Keratinocyte (primary cell): ENCODE results near the gene RBFOX1. TPM values are rescaled to one million over a fixed set of nuclear protein-coding genes. Genes with fewer than 3 reads are reported as not detected.

Experiments used
- DNase-seq: peaks from one replicate; pipeline ENCODE4 v3.0.0-alpha.2; 2011; ENCODE audit warnings: low read depth, missing footprints, low spot score
- FAIRE-seq: peaks from 2 replicates; lab custom pipeline; 2011; peaks lifted over from hg19 to GRCh38; lab: Jason Lieb, UNC
- H2AFZ ChIP-seq: 2 replicates; pipeline ENCODE4 v1.6.0; 2012; ENCODE audit warnings: low read length, control low read depth, inconsistent platforms; ENCODE audit not compliant: control insufficient read depth
- H3K27ac ChIP-seq: 2 replicates; pipeline ENCODE4 v1.5.1; 2011; ENCODE audit warnings: low read length; ENCODE audit not compliant: control insufficient read depth, insufficient read depth
- H3K27me3 ChIP-seq: 3 replicates; pipeline ENCODE4 v1.6.0; 2011; ENCODE audit warnings: low read length; ENCODE audit not compliant: control insufficient read depth, insufficient read depth; ENCODE audit errors: extremely low read depth
- H3K36me3 ChIP-seq, 2 experiments: 2 replicates in 1 of 2; 3 replicates in 1 of 2; pipeline ENCODE4 v1.5.1; 2011; ENCODE audit warnings: low read length in 2 of 2, mild to moderate bottlenecking in 1 of 2; ENCODE audit not compliant: control insufficient read depth in 2 of 2, insufficient read depth in 2 of 2; ENCODE audit errors: extremely low read depth in 1 of 2
- H3K4me1 ChIP-seq: 3 replicates; pipeline ENCODE4 v1.5.1; 2011; ENCODE audit warnings: low read length; ENCODE audit not compliant: control insufficient read depth, insufficient read depth; ENCODE audit errors: extremely low read depth
- H3K4me2 ChIP-seq: 3 replicates; pipeline ENCODE4 v1.6.0; 2011; ENCODE audit warnings: low read depth, low read length; ENCODE audit not compliant: control insufficient read depth, insufficient read depth; ENCODE audit errors: extremely low read depth
- H3K4me3 ChIP-seq, 3 experiments: fragments of 200-600 bp in 1 of 3; sonication (generic) in 1 of 3; 2 replicates in 2 of 3; 3 replicates in 1 of 3; pipeline ENCODE4 v1.5.1; 2011 to 2016; ENCODE audit warnings: low read length in 3 of 3, mild to moderate bottlenecking in 3 of 3, control low read depth in 2 of 3, inconsistent platforms in 1 of 3, low read depth in 1 of 3, mixed read lengths in 1 of 3, mixed run types in 1 of 3, moderate library complexity in 1 of 3; ENCODE audit not compliant: control insufficient read depth in 2 of 3, insufficient read depth in 2 of 3; ENCODE audit errors: extremely low read depth in 1 of 3
- H3K79me2 ChIP-seq: 2 replicates; pipeline ENCODE4 v1.6.0; 2012; ENCODE audit warnings: low read length; ENCODE audit not compliant: control insufficient read depth, insufficient read depth
- H3K9ac ChIP-seq: 3 replicates; pipeline ENCODE4 v1.6.0; 2011; ENCODE audit warnings: low read length; ENCODE audit not compliant: control insufficient read depth, insufficient read depth; ENCODE audit errors: extremely low read depth
- H3K9me1 ChIP-seq: 3 replicates; pipeline ENCODE4 v1.6.0; 2011; ENCODE audit warnings: low read length; ENCODE audit not compliant: control insufficient read depth, insufficient read depth; ENCODE audit errors: extremely low read depth
- H3K9me3 ChIP-seq: 2 replicates; pipeline ENCODE4 v1.5.1; 2012; ENCODE audit warnings: low read depth, low read length; ENCODE audit not compliant: control insufficient read depth
- H4K20me1 ChIP-seq: 3 replicates; pipeline ENCODE4 v1.6.0; 2011; ENCODE audit warnings: low read length; ENCODE audit not compliant: control insufficient read depth, insufficient read depth; ENCODE audit errors: extremely low read depth
- CTCF ChIP-seq, 3 experiments: IDR thresholded peaks in 1 of 3; conservative IDR thresholded peaks in 1 of 3; optimal IDR thresholded peaks in 1 of 3; 2 replicates in 2 of 3; 3 replicates in 1 of 3; pipeline versions ENCODE3 to v1.5.1; 2011; ENCODE audit warnings: low read length in 3 of 3, mild to moderate bottlenecking in 3 of 3, moderate library complexity in 2 of 3, control low read depth in 1 of 3, inconsistent platforms in 1 of 3; ENCODE audit not compliant: insufficient read depth in 2 of 3; ENCODE audit errors: extremely low read depth in 1 of 3
- EZH2 ChIP-seq: IDR thresholded peaks from one replicate; pipeline ENCODE4 v1.6.1; 2012; ENCODE audit warnings: inconsistent platforms, mild to moderate bottlenecking, low read length, moderate library complexity
- dilution Hi-C: fragments of 300-500 bp; cut with MboI; formaldehyde crosslinking; loops from one replicate; pipeline ENCODE4 v1.7.0; 2020; ENCODE audit warnings: low sequenced_read_pairs; ENCODE audit not compliant: extremely low pct_ligation_motif_present
- polyA plus RNA-seq, 5 experiments: library from polyadenylated mRNA; depleted of rRNA in 3 of 5; stranded (reverse) in 3 of 5; stranded (forward) in 1 of 5; unstranded in 1 of 5; fragments of >200 nt; gene quantifications; 1 replicate in 1 of 5; 2 replicates in 3 of 5; 3 replicates in 1 of 5; pipeline versions ENCODE4 v1.2.1 to v1.2.3, GENCODE V29; 2011 to 2012; ENCODE audit warnings: missing spikeins in 2 of 5, low read depth in 1 of 5, low replicate concordance in 1 of 5

The RBFOX1 gene
- polyA plus RNA-seq, 1 donor (not counting 4 experiments of a cell fraction or from before 2014, with no cell fraction given), result not detected

GRCh38 chr16:7366041-7366440 is 33.4 kb downstream of the RBFOX1 start:
- no peaks in the 10 kb centered on the region for H4K20me1 ChIP-seq
- H3K4me3 ChIP-seq, result no peak overlapping the region
- TF ChIP-seq EZH2, result no peak
- TF ChIP-seq CTCF (optimal IDR thresholded peaks at IDR 0.05 in 1 of 3, IDR thresholded peaks at IDR 0.05 in 1 of 3, conservative IDR thresholded peaks at IDR 0.05 in 1 of 3; ENCODE audit: extremely low read depth in 1 of 3, insufficient read depth in 2 of 3, low read length in 3 of 3), result no peak
- DNase-seq (no peak), FAIRE-seq (no peak)
- H3K27me3 ChIP-seq, result no peaks in the 10 kb centered on the region
- no peaks in the 10 kb centered on the region for H3K4me1 ChIP-seq
- H3K9me1 ChIP-seq, result no peaks in the 10 kb centered on the region
- H3K9me3 ChIP-seq, result no peaks in the 10 kb centered on the region
- no peak overlapping the region for H3K4me2 ChIP-seq
- H3K79me2 ChIP-seq, result no peaks in the 10 kb centered on the region
- H3K36me3 ChIP-seq, result no peaks in the 10 kb centered on the region
- no peak overlapping the region for H3K27ac ChIP-seq
- H3K9ac ChIP-seq, result no peak overlapping the region
- H2AFZ ChIP-seq, result no peak overlapping the region
- dilution Hi-C loops, result no loop called here

GRCh38 chr16:7366993-7367880 is 34.6 kb downstream of the RBFOX1 start:
- FAIRE-seq, result no peak
- no peaks in the 10 kb centered on the region for H3K79me2 ChIP-seq
- no peaks in the 10 kb centered on the region for H3K36me3 ChIP-seq
- no peak overlapping the region for H3K4me2 ChIP-seq
- H4K20me1 ChIP-seq, result no peaks in the 10 kb centered on the region
- H3K27ac ChIP-seq, result no peak overlapping the region
- H3K27me3 ChIP-seq, result no peaks in the 10 kb centered on the region
- no peak overlapping the region for H3K4me3 ChIP-seq
- dilution Hi-C loops, result no loop called here
- H3K9ac ChIP-seq, result no peak overlapping the region
- H3K9me1 ChIP-seq, result no peaks in the 10 kb centered on the region
- no peaks in the 10 kb centered on the region for H3K4me1 ChIP-seq
- TF ChIP-seq CTCF (optimal IDR thresholded peaks at IDR 0.05 in 1 of 3, IDR thresholded peaks at IDR 0.05 in 1 of 3, conservative IDR thresholded peaks at IDR 0.05 in 1 of 3; ENCODE audit: extremely low read depth in 1 of 3, insufficient read depth in 2 of 3, low read length in 3 of 3) (no peak), EZH2 (no peak)
- no peaks in the 10 kb centered on the region for H3K9me3 ChIP-seq
- DNase-seq, result no peak
- H2AFZ ChIP-seq, result no peak overlapping the region
